ENCODE measurements around the gene COMT. TPM values are rescaled to one million over a fixed set of nuclear protein-coding genes. Genes with fewer than 3 reads are reported as not detected.

COMT gene
- total and polyA plus RNA-seq, 9 of the 15 experiments (the other 6 are each of a cell fraction or from before 2014, with no cell fraction given): 12.5 to 351 (median 155) TPM

DNA sequence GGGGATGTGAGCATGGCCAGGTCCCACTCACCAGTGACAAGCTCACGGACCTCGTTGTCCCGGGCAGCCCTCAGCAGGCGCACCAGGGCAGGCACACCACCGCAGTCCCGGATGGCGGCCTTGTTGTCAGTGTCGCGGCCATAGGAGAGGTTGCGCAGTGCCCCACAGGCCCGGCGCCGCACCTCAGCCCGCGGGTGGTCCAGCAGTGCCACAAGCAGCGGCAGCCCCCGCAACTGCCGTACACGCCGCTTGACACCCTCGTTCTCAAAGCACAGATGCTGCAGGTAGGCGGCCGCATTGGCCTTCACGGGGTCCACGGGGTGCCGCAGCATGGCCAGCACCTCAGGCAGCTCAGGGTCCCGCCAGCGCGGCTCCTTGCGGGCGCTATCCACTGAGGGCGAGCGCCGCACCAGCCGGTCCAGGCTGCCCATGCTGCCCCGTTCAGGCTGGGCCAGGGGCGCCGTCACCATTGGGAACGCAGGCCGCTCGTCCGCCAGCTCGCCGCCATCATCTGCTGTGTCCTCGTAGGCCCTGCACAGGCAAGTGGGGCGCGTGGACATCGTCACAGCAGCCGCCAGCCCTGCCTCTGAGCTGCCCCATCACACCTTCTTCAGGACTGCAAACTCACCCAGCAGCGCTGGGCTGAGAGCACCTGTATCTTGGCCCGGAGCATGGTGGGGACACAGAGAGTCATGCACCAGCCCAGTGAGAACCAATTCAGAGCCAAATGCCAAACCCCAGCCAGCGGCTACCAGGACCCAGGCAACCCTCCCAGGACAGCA, 38.3 kb downstream of the COMT start:
- DNase-seq (ENCODE audit: extremely low read depth in 1 of 4, low spot score in 3 of 4) (no peak), ATAC-seq (no peak), FAIRE-seq (no peak)
- no peaks in the 10 kb centered on the region for H3K9me3 ChIP-seq (replicated peaks; ENCODE audit: control insufficient read depth, insufficient read depth, low read depth, low read length)
- no peak overlapping the region for H2AFZ ChIP-seq (ENCODE audit: low read depth, low read length)
- H3K27ac ChIP-seq (ENCODE audit: extremely low read depth, low read depth, low read length): no peak overlapping the region
- in situ Hi-C loops (cut with MboI): no loop called here
- ChIA-PET POLR2A (interaction anchor here (0.6 to 3.0 kb wide), 12 partner anchors 9 to 159 kb away, joined by 3 to 11 read pairs (median 4); no protein-coding TSS in a partner anchor), CTCF (ENCODE audit: low intra/inter-chr PET ratio) (interaction anchor here (0.6 kb wide), 1 partner anchor 349 kb away, joined by 3 read pairs; no protein-coding TSS in a partner anchor)
- H3K4me1 ChIP-seq (replicated peaks in 1 of 2; ENCODE audit: control insufficient read depth in 2 of 2, insufficient read depth in 2 of 2, low read length in 2 of 2): peaks cover 13 to 79% of the 10 kb centered on the region in 2 experiments
- WGBS (ENCODE audit: insufficient coverage, low coverage, missing lambda C conversion rate): 89% methylated on average over 52 of the region's 52 CpGs
- no peaks in the 10 kb centered on the region for H3K27me3 ChIP-seq (ENCODE audit: control insufficient read depth in 2 of 2, insufficient read depth in 2 of 2, low read length in 2 of 2)
- peaks cover 30% of the 10 kb centered on the region; the same call in 2 of the 3 replicates for H3K36me3 ChIP-seq (ENCODE audit: control insufficient read depth, insufficient read depth, low read length)
- H3K4me2 ChIP-seq (ENCODE audit: insufficient read depth, low read length): no peak overlapping the region
- H3K9me1 ChIP-seq (ENCODE audit: control insufficient read depth, insufficient read depth, low read length): peaks cover 22% of the 10 kb centered on the region
- no peak overlapping the region for H3K4me3 ChIP-seq
- BruUV-seq (replicated peaks): no TSS peak
- H3K9ac ChIP-seq (ENCODE audit: insufficient read depth in 1 of 2, low read depth in 2 of 2, low read length in 2 of 2): peak overlapping the region in 1 of 2 experiments; percentile 31; a peak in 1 of 4 replicates
- peaks cover 43% of the 10 kb centered on the region for H4K20me1 ChIP-seq (replicated peaks; ENCODE audit: control insufficient read depth, insufficient read depth, low read length)
- H3K79me2 ChIP-seq (ENCODE audit: control insufficient read depth, insufficient read depth, low read length): no peaks in the 10 kb centered on the region
- intact Hi-C loops (cut with micrococcal nuclease): loop anchor here (10.0 kb wide), 2 partner anchors 255 to 315 kb away; no protein-coding TSS in a partner anchor
- TF ChIP-seq MBD2 (IDR thresholded peaks at IDR 0.05; ENCODE audit: borderline replicate concordance, low read depth) (peak; percentile 11; the same call in 1 of the 2 replicates), ZKSCAN3 (CRISPR knock-in tag; IDR thresholded peaks at IDR 0.05) (no peak), GATA2 (CRISPR knock-in tag; IDR thresholded peaks at IDR 0.05) (no peak), ELF4 (CRISPR knock-in tag; IDR thresholded peaks at IDR 0.05) (no peak), ZNF431 (CRISPR knock-in tag; IDR thresholded peaks at IDR 0.05) (no peak), RB1 (IDR thresholded peaks at IDR 0.05; ENCODE audit: low read depth) (no peak), PYGO2 (tag; IDR thresholded peaks at IDR 0.05) (no peak), HSF4 (CRISPR knock-in tag; IDR thresholded peaks at IDR 0.05; ENCODE audit: borderline replicate concordance) (no peak), CCAR2 (IDR thresholded peaks at IDR 0.05; ENCODE audit: low read depth, low read length) (no peak), POLR2G (IDR thresholded peaks at IDR 0.05; ENCODE audit: low read depth, low read length) (peak; percentile 39; the same call in 1 of the 2 replicates), ZZZ3 (IDR thresholded peaks at IDR 0.05) (no peak), CEBPG (CRISPR knock-in tag; IDR thresholded peaks at IDR 0.05) (no peak), CEBPG (tag; conservative IDR thresholded peaks at IDR 0.05 in 1 of 2, IDR thresholded peaks at IDR 0.05 in 1 of 2) (no peak), POLR2B (IDR thresholded peaks at IDR 0.05; ENCODE audit: low read depth, partially characterized antibody) (no peak)
